ENCODE data around the gene EHMT2.

DNA sequence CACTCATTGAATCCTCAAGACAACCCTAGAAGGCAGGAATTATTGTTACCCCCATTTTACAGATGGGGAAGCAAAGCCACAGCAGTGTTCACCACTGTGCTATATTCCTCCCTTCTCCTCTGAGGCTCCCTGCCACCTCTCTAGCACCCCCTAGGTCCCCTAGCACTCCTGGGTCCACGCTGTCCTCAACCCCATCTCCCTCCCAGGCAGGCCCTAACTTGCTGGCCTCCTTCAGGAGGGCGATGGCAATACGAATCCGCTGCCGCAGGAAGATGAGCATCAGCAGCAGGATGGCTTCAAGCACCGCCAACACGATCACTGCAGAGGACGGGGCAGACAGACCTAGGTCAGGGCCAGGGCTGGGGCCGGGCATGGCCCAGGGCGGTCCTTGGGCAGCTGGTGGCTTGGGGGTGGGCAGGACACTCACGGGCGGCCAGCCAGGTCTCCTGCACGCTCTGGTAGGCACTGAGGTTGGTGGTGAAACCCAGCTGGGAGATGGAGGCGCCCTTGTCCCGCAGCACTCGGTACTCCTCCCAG lies 27.0 kb downstream of the EHMT2 start:
- TF ChIP-seq, protein P1, sequence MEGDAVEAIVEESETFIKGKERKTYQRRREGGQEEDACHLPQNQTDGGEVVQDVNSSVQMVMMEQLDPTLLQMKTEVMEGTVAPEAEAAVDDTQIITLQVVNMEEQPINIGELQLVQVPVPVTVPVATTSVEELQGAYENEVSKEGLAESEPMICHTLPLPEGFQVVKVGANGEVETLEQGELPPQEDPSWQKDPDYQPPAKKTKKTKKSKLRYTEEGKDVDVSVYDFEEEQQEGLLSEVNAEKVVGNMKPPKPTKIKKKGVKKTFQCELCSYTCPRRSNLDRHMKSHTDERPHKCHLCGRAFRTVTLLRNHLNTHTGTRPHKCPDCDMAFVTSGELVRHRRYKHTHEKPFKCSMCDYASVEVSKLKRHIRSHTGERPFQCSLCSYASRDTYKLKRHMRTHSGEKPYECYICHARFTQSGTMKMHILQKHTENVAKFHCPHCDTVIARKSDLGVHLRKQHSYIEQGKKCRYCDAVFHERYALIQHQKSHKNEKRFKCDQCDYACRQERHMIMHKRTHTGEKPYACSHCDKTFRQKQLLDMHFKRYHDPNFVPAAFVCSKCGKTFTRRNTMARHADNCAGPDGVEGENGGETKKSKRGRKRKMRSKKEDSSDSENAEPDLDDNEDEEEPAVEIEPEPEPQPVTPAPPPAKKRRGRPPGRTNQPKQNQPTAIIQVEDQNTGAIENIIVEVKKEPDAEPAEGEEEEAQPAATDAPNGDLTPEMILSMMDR (conservative IDR thresholded peaks at IDR 0.05): no peak
- no peak for TF ChIP-seq ZFX (IDR thresholded peaks at IDR 0.05)

Measured in C4-2B (cell line).